GM19452 (cell line): ENCODE measurements around the gene SMIM10L2A.
"Not testable (repeated sequence)": the region's sequence is repeated elsewhere in the genome, so short reads cannot be mapped to it uniquely, and the experiment has no call there.

Experiments used
- ATAC-seq: cut with Tn5 transposase; IDR thresholded peaks from one replicate; pipeline ENCODE4 v1.9.1; 2021; ENCODE audit not compliant: unreplicated experiment

SMIM10L2A gene

DNA sequence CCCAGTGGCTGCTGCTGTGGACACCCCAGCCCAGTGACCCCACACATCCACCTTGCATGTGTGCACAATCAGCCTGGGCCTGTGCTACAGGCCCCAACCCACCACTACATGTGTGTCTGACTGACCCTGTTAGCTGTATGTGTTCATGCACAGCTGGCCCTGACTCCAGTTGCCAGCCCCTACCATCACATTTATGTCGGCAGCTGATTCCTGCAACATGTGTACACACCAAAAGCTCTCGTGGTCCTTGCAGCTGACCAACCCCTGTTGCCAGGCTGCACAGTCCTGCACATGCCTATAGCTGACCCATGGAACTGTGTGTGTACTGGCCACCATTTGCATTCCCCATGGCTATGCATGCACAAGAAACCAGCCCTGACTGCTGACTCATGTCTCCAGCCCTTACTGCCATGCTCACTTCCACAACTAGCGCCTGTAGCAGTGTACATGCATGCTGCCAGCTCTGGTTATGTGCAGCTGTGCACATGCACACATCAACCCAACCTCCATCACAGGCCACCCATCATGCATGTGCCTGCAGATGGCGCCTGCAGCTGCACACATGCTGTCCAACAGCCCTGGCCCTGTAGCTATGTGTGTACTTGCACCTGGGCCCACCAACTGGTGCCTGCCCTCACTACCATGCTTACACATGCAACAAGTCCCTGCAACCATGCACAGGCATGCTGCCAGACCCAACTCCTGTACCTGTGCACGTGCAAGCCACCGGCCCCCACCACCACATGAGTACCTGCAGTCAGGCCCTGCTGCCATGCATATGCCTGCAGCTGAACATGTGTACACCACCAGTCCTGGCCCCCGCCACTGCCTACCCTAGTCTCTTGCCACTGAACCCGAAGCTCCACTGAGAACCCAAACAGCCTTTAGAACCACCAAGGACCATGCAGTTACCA is 28.1 kb downstream of the SMIM10L2A start:
- no peak for ATAC-seq

DNA sequence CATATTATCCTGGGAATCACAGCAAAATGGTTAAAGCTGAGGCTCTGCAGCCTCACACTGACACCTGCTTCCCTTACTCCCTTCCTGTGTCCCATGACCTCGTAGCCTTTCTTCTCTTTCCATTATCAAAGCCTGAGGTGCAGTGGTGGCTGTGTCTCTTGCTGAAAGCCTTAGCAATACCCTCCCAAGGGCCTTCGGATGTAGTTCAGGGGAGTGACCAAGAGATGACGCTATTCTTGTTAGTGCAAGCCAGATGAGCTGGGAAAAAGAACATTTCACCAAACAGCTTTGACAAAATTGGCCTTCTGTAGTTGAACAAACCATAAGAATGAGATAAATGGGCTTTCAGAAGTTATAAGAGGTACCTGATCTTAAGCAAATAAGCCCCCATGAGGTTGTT is 31.6 kb downstream of the SMIM10L2A start:
- no peak for ATAC-seq

DNA sequence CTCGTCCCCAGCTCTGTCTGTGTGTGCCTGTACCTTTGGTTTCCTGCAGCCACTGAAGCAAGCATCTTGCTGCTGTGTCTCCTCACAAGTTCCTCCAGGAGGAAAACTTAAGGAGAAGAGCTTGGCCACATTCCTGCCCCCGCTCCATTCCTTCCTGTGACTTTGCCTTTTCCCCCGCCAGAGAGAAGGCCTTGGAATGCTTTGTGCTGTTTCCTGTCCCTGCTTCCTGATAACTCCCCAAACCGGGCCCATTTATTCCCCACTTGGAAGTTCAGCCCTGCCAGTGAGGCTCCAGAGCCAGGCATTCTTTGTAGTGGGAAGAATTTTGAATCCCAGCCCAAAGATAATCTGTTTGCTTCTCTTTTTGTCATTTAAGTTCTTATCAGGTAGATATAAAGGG is 33.1 kb downstream of the SMIM10L2A start:
- no peak for ATAC-seq

DNA sequence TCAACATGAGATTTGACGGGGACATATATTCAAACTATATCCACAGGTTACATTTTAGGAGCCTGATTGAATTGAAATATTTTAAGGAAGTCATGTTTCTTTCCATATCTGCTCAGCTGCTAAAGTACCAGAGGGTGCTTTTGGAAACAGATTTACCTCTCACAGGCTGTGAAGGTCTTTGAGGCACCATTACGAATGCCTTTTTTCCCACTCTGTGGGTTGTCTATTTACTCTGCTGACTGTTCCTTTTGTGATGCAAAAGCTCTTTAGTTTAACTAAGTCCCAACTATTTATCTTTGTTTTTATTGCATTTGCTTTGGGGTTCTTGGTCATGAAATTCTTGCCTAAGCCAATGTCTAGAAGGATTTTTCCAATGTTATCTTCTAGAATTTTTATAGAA is 40.0 kb downstream of the SMIM10L2A start:
- ATAC-seq = not testable (repeated sequence)

DNA sequence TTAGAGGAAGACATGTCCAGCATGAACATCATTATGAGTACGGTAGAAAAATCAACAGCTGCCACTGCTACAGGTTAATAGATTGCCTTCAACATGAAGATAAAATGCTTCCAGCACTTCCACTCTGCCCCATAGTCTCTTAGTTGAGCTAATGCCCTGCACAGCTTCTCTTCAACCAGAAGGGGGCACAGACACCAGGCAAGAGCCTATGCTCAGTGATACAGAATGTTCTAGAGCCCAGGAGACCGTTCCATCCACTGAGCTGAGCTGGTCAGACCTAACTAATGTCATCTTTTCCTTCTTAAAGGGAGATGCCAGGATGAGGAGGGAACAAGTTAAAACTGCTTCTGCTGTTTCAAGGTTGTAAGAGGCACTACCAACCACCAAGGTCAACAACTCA is 42.2 kb downstream of the SMIM10L2A start:
- no peak for ATAC-seq

DNA sequence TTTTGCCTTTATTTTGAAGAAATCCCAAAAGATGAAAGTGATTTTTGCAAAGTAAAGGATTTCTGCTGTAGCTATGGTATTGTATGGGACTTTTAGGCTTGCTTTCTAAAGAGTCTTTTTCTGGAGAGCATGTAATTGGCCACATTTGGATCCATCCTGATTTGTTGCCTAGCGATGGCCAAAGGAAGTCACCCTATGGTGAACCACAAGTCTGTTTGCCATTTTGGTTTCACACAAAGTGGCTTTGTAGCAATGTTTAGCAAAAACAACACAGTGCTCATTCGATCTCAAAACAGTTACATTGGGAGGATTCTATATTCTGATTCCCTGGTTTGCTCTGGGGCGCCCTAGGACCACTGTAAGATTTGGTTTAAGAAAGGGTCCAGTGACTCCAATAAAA is 54.6 kb downstream of the SMIM10L2A start:
- ATAC-seq = no peak

DNA sequence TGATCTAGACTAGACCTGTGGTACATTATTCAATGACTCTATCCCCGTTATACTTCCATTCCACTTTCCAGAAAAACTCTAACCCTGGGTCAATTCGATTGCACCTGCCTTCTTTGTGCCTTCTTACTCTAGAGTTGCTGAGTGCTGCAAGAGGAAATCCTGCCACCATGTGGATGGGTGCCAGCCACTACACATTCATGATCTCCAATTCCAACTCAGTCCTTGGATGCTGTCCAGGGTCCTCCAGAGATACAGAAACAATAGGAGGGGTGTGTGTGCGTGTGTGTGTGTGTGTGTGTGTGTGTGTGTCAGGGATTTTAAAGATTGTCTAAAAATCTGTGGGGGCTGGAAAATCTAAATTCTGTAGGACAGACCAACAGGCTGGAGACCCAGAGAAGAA is 55.8 kb downstream of the SMIM10L2A start:
- ATAC-seq = no peak
